GM19455 (cell line): Measurements from ENCODE around the gene CCDC78.

Experiments used
- ATAC-seq: cut with Tn5 transposase; IDR thresholded peaks from one replicate; pipeline ENCODE4 v1.9.1; 2021; ENCODE audit not compliant: unreplicated experiment

CCDC78 gene

GRCh38 chr16:740459-740763, 14.2 kb upstream of the CCDC78 start:
- peak; percentile 21 for ATAC-seq

- ATAC-seq = no peak
These were observed 13.6 kb upstream of the CCDC78 start for GRCh38 chr16:739560-740458.

DNA sequence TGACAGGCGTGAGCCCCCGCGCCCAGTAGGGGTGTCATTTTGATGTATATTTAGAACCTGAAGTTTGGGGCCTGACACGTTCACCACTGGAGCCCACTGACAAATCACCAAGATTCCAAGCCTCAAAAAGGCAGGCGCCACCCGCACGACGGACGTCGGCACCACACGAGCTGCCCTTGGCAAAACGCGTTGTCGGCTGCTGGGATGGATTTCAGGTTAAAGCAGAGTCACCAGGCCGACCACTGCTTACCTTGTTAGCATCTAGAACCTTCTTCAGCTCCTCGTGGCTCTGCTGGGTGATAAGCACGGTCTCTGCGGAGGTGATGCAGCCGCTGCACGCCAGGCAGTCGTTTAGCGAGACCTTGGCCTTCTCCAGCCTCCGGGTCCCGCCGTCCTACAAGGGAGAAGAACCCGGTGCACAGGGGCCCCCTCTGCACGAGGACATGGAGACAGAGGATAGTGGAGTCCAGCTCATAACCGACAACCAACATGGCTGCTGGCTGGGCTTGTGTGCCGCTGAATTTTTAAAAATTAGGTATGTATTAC, 10.8 kb upstream of the CCDC78 start:
- no peak for ATAC-seq

DNA sequence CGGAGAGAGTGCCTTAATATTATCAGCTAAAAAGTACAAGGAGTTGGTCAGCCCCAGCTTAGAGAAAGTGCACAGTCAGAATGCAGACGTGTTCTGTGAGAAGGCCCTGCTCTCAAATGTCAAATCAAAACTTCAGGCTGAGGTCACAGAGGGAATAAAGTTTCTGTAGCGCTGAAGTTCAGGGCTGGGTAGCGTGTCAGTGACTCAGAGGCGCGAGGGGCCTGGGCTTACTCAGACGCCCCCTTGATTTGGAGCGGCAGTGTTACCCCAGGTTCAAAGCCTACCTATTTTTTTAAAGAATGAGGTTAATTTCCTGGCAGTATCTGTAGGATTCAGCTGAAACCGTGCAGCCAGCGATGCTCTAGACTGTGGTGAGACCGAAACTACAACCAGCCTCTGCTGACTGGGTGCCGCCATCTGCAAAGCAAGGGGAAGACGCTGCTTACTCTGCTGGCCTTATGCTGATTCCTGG, 9.8 kb upstream of the CCDC78 start:
- no peak for ATAC-seq

DNA sequence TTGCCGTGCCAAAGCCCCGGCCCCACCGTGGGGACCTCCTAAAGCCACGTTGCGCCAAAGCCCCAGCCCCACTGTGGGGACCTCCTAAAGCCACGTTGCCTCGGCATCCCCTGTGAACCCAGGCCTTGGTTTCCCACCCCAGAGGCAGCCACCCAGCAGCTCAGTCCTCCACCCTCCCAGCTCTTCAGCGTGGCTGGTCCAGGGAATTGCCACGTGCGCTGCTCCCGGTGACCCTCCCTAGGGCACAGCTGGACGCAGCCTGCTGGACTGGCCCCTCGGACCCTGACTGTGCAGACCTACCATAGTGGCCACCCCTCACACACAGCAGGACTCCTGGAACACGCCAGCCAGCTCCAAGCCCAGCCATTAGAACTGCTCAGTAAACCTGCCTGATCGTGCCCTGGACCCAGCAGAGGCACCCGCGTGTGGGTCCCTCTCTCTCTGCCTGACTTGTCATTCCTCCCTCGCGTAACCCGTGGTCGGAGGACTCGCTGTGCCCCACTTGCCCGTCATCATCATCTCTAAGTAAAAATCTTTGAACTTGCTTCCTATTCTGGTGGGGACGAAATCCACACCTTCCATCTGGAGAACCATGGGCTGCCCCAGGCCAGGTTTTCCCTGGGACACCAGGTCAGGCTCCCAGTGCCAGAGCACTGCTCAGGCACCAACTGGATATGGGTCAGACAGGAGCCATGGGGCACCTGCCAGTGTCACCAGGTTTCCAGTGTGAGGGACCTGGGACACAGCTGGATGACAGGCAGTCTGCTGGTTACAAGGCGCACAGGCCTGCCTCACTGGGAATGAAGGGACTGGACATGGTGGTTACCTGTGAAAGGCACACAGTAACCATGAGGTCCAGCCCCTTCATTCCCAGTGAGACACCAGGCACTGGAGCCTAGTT, 9.0 kb upstream of the CCDC78 start:
- no peak for ATAC-seq

DNA sequence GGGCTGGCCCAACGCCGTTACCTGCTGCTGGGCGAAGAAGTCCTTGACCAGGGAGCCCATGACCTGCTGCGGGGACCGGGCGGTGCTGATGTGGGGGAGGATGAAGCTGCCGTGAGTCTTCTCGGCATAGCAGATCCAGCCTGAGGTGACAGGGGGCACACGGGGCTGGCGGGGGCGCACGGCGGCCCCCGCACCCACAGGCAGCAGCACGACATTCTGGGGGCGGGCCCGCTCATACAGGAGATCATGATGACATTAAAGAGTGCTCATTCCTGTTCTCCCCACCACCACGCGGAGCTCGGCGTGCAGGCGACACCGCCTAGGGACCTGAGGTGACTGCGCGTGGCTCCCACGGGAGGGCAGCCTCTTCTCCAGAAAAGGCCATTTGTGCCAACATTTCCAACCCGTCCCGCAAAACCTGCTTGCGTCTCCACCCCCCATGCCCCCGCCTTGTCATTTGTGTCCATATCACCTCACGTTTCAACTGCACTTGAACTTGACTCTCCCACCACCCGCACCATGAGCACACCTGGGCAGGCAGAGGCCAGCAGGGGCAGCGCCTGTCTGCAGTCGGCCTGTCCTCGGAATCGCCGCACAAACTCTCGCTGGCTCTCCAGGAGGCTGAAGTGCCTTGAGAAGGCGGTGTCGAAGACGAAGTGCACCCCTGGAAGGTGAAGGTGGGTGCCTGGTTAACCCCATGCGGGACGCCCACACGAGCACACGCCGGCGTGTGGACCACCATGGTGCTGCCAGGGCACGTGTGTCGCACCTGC, 8.2 kb upstream of the CCDC78 start:
- no peak for ATAC-seq

DNA sequence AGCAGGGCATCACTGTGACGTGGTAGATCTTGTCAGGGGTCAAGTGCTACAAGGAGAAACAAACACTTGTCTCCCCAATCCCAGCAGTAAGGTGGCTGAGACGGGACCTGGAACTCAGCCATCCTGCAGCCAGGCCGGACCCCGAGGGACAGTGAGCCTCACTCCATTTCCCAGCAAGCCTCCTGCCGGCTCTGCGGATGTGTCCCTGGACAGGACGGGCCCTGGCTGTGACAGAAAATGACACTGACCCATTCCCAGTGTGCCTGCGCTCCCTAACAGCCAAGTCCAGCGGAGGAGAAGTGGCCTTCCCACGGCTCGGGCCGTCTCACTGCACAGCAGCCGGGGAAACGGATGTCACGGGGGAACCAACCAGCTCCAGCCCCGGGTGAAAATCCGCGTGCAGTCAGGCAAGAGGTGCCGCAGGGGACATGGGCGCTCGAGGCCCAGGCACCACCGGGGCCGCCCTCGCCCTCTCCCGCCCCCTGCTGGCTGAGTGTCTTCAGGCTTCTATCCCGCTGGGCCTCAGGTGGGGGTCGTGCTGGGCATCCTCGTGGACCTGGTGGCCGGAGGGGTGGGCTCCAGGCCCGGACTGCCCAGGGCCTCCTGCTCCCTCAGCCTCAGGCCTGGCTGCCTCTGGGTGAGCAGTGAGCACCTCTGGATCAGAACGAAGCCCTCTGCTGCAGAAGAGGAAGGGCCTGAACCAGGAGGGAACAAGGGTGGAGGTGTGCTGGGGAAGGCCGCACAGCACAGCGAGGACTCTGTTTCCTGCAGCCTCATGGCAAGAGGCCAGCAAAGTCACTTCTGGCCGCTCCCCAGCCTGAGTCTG, 7.4 kb upstream of the CCDC78 start:
- ATAC-seq = no peak

- ATAC-seq = no peak
These were observed 6.7 kb upstream of the CCDC78 start for GRCh38 chr16:732936-733335.

DNA sequence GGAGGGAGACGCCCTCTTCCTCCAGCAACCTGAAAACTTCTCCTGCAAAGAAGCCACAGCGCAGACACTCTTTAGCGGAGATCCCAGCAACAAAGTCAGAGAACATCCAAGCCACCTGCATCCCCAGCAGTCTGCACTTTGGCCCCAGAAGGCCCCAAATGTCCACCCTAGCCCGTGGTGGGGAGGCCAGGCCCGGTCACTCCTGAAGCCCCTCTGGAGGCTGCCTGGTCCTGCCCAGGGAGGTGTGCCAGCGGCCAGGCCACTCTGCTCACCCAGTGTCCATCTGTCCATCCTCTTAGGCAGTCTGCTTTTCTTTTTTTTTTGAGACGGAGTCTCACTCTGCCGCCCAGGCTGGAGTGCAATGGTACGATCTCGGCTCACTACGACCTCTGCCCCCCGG, 6.1 kb upstream of the CCDC78 start:
- ATAC-seq = no peak

GRCh38 chr16:730666-731509, 4.6 kb upstream of the CCDC78 start:
- no peak for ATAC-seq

DNA sequence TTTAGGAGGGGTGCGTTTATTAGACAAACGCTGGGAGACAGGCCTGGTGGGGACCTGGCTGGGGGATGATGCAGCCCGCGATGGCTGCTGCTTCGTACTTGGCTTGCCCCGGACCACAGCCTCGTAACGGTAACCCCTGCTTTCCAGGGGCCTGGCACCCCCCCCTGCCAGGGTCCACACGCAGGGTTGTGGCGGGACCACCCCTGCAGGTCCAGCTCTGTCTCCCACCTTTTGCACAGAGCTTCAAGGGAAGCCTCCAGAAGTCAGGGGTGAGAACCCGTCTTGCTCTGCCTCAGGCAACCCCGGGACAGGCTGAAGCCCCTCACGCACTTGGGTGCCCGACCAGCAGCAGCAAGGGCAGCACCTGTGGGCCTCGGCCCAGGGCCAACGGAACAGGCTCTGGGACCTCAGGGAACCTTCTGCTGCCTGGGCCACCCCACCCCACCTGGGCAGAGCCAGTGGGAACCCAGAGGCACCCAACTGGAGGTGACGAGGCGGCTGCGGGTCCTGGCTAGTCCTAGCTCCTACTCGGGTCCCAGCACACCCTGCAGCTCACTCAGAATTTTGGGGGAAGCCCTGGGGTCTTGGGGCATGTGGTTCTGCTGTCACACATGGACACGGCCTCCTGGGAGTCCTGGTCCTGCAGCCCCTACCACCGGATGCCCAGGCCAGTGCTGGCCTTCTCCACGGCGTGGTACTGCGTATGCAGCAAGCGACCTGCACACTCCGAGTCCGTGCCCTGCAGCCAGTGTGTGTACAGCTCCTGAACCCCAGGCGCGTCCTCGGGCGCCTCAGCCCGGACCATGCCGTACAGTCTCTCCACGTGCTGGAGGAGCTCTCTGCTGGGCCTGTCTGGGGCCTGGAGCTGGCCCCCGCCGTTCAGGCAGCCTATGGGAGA, 3.8 kb upstream of the CCDC78 start:
- no peak for ATAC-seq

DNA sequence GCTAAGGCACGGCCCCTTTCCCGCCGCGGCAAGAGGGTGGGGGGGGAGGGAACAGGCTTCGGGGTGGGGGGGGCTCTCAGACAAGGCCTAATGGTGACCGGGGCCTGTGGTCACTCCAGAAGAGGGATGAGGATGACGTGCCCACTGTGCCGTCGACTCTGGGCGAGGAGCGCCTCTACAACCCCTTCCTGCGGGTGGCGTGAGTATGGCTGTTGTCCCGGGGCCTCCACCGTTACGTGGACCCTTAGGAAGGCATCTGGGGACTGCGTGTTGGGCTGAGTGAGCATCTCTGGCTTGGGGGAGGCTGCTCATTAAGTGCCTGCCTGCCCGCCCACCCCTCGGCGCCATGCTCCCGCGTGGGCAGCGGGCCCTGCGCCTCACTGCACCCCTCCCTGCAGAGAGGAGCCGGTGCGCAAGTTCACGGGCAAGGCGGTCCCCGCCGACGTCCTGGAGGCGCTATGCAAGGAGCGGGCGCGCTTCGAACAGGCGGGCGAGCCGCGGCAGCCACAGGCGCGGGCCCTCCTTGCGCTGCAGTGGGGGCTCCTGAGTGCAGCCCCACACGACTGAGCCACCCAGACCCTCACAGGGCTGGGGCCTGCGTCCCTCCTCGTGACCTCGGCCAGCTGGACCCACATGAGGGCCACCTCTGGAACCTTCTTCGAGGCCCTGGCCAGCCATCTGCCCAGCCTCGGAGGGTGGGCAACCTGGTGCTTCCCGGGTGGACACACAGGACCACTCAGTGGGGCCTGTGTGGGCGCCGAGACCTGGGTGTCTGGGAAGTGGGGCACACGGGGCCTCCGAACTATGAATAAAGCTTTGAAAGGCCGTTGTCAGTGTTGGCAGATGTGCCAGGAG, 2.9 kb upstream of the CCDC78 start:
- ATAC-seq = no peak

DNA sequence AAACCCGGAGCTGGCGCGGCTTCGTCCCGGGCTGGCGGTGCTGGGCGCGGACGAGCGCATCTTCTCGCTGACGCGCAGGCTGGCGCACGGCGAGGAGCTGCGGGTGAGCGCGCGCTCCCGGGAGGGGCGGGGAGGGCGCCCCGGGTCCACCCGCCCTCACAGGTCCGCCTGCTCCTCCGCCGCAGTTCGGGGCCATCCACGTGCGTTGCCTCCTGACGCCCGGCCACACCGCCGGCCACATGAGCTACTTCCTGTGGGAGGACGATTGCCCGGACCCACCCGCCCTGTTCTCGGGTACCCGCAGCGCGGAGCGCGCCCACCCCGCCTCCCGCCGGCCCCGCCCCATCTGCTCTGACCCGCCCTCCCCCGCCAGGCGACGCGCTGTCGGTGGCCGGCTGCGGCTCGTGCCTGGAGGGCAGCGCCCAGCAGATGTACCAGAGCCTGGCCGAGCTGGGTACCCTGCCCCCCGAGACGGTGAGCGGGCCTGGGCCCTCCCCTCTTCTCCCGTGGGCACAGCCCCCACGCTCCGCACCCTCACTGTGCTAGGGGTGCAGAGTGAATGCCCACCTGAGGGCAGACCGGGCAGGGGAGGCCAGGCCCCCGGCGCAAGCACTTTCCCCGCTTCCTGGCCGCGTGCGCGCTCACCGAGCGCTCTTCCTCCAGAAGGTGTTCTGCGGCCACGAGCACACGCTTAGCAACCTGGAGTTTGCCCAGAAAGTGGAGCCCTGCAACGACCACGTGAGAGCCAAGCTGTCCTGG, 2.1 kb upstream of the CCDC78 start:
- ATAC-seq = peak; percentile 38

- ATAC-seq = no peak
These were observed 1.2 kb upstream of the CCDC78 start for GRCh38 chr16:727291-727977.

GRCh38 chr16:726188-726437, 130 bp downstream of the CCDC78 start:
- ATAC-seq = no peak

DNA sequence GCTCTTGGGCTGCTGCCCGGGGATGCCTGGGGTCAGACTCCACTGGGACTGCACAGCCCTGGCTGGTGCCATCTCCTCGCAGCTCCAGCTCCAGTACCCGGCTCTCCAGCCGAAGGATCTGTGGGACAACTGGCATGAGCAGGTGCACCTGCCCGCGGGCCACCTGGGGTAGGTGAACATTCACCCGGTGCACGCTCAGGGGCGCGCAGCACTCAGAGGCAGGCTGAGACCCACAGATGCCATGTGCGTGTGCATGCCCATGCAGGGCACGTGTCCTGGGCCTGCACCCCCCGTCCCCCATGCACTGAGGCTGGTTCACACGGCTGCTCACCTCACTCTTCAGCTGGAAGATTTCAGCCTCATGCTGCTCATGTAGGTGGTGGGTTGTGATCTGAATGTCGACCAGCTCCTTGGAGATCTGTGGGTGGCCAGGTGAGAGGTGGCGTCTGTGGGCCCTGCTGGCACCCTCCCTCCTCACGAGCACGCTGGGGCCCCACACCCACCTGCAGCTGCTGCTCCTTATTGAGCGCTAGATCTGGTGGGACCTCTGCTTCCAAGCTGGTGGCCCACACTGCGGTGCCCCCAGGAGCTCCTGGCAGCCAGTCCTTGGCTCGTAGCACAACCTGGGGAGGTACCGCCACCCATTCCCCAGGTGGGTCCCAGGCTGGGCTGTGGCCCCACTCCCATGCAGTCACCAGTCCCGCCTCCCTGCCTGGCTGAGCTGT, 618 bp downstream of the CCDC78 start:
- no peak for ATAC-seq
